Tibial nerve (tissue), 4 donors: ENCODE measurements around the gene CCNL1. TPM values are rescaled to one million over a fixed set of nuclear protein-coding genes. Genes with fewer than 3 reads are reported as not detected.
"Not testable (repeated sequence)": the region's sequence is repeated elsewhere in the genome, so short reads cannot be mapped to it uniquely, and the experiment has no call there.

ENCODE experiments used
- DNase-seq, 2 donors: peaks; one replicate each; pipeline ENCODE4 v3.0.0-alpha.2; 2019; ENCODE audit warnings: low spot score in 2 of 2
- H3K27ac ChIP-seq, 4 donors: fragments of 200-600 bp; sonication (generic) in 3 of 4; one replicate each; pipeline ENCODE4 v1.5.1; 2017 to 2019; ENCODE audit warnings: mild to moderate bottlenecking in 1 of 4
- H3K27me3 ChIP-seq, 2 donors: fragments of 200-600 bp; sonication (generic) in 1 of 2; one replicate each; pipeline versions ENCODE4 v1.5.1 to v1.6.0; 2017 to 2019
- H3K36me3 ChIP-seq, 3 donors: fragments of 200-600 bp; sonication (generic); one replicate each; pipeline ENCODE4 v1.5.1; 2018 to 2019
- H3K4me1 ChIP-seq, 4 donors: fragments of 200-600 bp; sonication (generic) in 3 of 4; one replicate each; pipeline ENCODE4 v1.5.1; 2017 to 2019
- H3K4me3 ChIP-seq, 4 donors: fragments of 200-600 bp; sonication (generic) in 3 of 4; one replicate each; pipeline ENCODE4 v1.5.1; 2017 to 2019; ENCODE audit warnings: mild to moderate bottlenecking in 1 of 4, moderate library complexity in 1 of 4
- H3K9me3 ChIP-seq, 4 donors: fragments of 200-600 bp; sonication (generic) in 3 of 4; one replicate each; pipeline ENCODE4 v1.5.1; 2017 to 2019
- EP300 ChIP-seq, 2 donors: sonication (generic); formaldehyde crosslinking; IDR thresholded peaks; one replicate each; pipeline ENCODE4 v1.6.1; 2017; ENCODE audit warnings: antibody characterized with exemption in 2 of 2, mild to moderate bottlenecking in 1 of 2
- POLR2A ChIP-seq, 2 donors: fragments of 450-650 bp; IDR thresholded peaks; one replicate each; pipeline ENCODE4 v1.6.1; 2017; ENCODE audit warnings: antibody characterized with exemption in 2 of 2, mild to moderate bottlenecking in 2 of 2, moderate library complexity in 2 of 2
- WGBS, 2 donors: methylation state at CpG; one replicate each; pipeline ENCODE4 v1.1.5; 2018; 5-methylcytosine and 5-hydroxymethylcytosine counted together
- total RNA-seq, 4 donors: library from RNA; depleted of rRNA; stranded (reverse); fragments of >200 nt; gene quantifications; one replicate each; pipeline ENCODE4 v1.1.0, GENCODE V29; 2016
- TF ChIP-seq, protein P1 (sequence below), 5 experiments: fragments of 200-600 bp in 3 of 5; fragments of 450-650 bp in 2 of 5; sonication (generic) in 3 of 5; IDR thresholded peaks; one replicate each; pipeline ENCODE4 v1.5.1; 2016 to 2019; ENCODE audit warnings: antibody characterized with exemption in 5 of 5, mild to moderate bottlenecking in 3 of 5, moderate library complexity in 2 of 5

CCNL1 gene
- total RNA-seq, 4 donors from 2014 or later: 176 to 239 (median 239) TPM

DNA sequence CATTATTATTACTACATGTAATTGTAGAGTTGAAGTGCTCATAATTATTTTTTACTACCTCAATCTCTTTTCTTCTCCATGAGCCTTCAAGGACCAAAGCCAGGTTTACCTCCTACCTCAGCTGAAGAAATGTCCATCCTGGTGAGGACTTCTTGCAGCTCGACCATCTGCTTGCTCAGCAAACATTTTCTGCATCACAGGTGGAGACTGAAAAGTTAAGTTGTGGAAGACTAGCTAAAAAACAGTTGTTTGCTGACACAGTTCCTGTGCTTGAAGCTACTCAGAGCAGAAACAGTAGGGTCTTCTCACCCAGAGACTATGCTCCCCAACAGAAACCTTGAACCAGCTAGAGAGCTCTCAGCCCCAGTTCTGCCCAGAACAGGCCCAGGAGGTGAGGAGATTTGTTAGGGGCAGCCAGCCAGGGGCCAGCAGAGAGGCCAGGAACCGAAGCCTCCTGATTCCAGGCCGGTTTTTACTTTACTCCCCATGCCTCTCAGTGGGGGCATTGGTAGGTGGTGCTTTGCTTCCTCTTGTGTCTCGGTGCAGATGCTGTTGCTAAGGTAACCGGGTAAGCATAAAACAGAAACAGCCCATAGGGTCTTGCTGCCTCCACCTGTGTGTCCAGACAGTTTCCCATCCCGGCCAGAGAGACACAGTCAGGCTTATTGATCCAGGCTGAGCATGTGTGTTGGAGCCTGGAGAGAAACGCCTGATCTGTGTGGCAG, 54.9 kb downstream of the CCNL1 start:
- H3K36me3 ChIP-seq: no peaks in the 10 kb centered on the region
- H3K9me3 ChIP-seq: no peaks in the 10 kb centered on the region
- H3K4me1 ChIP-seq: peaks cover 0 to 22% (median 4%) of the 10 kb centered on the region in 4 donors
- TF ChIP-seq, protein P1, sequence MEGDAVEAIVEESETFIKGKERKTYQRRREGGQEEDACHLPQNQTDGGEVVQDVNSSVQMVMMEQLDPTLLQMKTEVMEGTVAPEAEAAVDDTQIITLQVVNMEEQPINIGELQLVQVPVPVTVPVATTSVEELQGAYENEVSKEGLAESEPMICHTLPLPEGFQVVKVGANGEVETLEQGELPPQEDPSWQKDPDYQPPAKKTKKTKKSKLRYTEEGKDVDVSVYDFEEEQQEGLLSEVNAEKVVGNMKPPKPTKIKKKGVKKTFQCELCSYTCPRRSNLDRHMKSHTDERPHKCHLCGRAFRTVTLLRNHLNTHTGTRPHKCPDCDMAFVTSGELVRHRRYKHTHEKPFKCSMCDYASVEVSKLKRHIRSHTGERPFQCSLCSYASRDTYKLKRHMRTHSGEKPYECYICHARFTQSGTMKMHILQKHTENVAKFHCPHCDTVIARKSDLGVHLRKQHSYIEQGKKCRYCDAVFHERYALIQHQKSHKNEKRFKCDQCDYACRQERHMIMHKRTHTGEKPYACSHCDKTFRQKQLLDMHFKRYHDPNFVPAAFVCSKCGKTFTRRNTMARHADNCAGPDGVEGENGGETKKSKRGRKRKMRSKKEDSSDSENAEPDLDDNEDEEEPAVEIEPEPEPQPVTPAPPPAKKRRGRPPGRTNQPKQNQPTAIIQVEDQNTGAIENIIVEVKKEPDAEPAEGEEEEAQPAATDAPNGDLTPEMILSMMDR (IDR thresholded peaks at IDR 0.05): no peak
- TF ChIP-seq POLR2A (IDR thresholded peaks at IDR 0.05): no peak
- TF ChIP-seq EP300 (IDR thresholded peaks at IDR 0.05): no peak
- no peak overlapping the region for H3K4me3 ChIP-seq
- peak overlapping the region in 1 of 4 donors; percentile 4 for H3K27ac ChIP-seq
- no peak for DNase-seq
- WGBS, 2 donors: 52 to 54% methylated on average over 7 of the region's 7 CpGs
- H3K27me3 ChIP-seq: no peaks in the 10 kb centered on the region

DNA sequence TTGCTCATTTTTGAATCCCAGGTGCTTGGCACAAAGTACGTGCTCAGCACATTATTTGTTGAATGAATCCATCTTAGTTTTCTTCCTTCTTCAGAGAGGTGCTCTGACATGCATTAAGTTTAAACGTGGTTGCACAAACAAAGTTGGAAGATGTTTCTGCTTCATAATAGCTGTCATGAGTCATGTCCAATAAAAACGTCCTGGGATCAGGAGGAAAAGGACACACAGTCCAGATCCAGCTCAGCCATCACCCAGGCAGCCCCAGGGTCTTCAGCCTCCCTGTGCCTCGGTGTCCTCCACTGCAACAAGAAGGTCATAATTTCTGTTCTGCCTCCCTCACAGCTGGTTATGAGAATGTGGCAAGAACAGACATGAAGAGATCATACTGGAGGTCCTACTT, 55.4 kb downstream of the CCNL1 start:
- Histone ChIP-seq H3K27me3 (no peaks in the 10 kb centered on the region), H3K4me3 (no peak overlapping the region), H3K9me3 (no peaks in the 10 kb centered on the region), H3K36me3 (no peaks in the 10 kb centered on the region), H3K4me1 (peaks cover 0 to 23% (median 4%) of the 10 kb centered on the region in 4 donors), H3K27ac (no peak overlapping the region)
- TF ChIP-seq POLR2A (IDR thresholded peaks at IDR 0.05): no peak
- TF ChIP-seq, protein P1 (IDR thresholded peaks at IDR 0.05): no peak
- no peak for TF ChIP-seq EP300 (IDR thresholded peaks at IDR 0.05)
- 55 to 63% methylated on average over 4 of the region's 4 CpGs for WGBS, 2 donors
- DNase-seq: no peak

DNA sequence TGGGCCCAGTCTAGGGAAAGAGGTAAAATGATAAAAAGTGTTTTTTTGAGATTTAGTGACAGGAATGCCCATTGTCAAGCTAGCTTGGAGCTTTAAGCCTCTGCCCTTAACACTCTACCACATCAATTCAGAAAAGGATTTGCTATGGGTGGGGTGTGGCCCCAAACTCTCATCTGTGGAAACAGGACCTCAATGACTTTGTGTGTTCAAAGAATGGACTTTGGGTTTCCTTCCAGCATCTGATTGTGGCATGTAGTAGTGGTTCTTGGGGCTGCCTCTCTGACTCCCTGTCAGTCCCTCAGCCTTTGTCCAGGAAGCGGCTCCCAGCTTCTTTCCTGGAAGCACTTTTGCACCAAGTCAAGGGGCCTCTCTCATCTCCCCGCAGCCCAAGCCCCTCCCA, 56.1 kb downstream of the CCNL1 start:
- Histone ChIP-seq H3K27ac (peak overlapping the region in 3 of 4 donors; percentile 6 to 50 (median 31)), H3K4me1 (peaks cover 0 to 23% (median 4%) of the 10 kb centered on the region in 4 donors), H3K27me3 (no peaks in the 10 kb centered on the region), H3K36me3 (no peaks in the 10 kb centered on the region), H3K4me3 (no peak overlapping the region), H3K9me3 (no peaks in the 10 kb centered on the region)
- no peak for DNase-seq
- TF ChIP-seq, protein P1 (IDR thresholded peaks at IDR 0.05): no peak
- no peak for TF ChIP-seq EP300 (IDR thresholded peaks at IDR 0.05)
- TF ChIP-seq POLR2A (IDR thresholded peaks at IDR 0.05): no peak
- WGBS, 2 donors: 74 to 83% methylated on average over 2 of the region's 2 CpGs

DNA sequence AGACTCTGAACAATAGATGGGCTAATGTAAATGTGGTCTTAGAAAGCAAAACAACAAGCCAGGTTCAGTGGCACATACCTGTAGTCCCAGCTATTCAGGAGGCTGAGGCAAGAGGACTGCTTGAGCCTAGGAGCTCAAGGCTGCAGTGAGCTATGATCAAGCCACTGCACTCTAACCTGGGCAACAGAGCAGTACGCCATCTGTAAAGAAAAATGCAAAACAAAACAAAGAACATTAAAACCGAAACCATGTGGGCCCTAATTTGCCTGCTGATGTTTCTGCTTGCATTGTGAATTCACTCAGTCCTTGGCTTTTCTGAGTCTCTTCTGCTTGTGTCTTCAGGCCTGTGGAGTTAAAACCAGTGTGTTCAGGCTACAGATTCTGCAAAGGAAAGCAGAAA, 56.7 kb downstream of the CCNL1 start:
- WGBS, 2 donors: 35 to 38% methylated on average over 2 of the region's 2 CpGs
- H3K9me3 ChIP-seq: no peaks in the 10 kb centered on the region
- no peaks in the 10 kb centered on the region for H3K36me3 ChIP-seq
- DNase-seq: no peak
- TF ChIP-seq EP300 (IDR thresholded peaks at IDR 0.05): no peak
- TF ChIP-seq, protein P1 (IDR thresholded peaks at IDR 0.05): no peak
- no peak for TF ChIP-seq POLR2A (IDR thresholded peaks at IDR 0.05)
- no peaks in the 10 kb centered on the region for H3K27me3 ChIP-seq
- H3K4me3 ChIP-seq: no peak overlapping the region
- peaks cover 0 to 17% (median 4%) of the 10 kb centered on the region in 4 donors for H3K4me1 ChIP-seq
- peak overlapping the region in 2 of 4 donors; percentile 31 to 50 for H3K27ac ChIP-seq

DNA sequence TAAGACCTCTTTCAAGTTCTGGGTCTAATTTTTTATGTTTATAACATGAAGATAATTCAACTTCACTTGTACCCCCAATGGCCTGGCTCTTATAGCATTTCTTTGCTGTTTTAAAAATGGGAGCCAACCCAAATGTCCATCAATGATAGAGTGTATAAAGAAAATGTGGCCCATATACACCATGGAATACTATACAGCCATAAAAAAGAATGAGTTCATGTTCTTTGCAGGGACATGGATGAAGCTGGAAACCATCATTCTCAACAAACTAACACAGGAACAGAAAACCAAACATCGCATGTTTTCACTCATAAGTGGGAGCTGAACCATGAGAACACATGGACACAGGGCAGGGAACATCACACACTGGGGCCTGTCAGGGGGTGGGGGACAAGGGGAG, 57.4 kb downstream of the CCNL1 start:
- not testable (repeated sequence) for H3K36me3 ChIP-seq, H3K27ac ChIP-seq, H3K4me3 ChIP-seq, H3K9me3 ChIP-seq, H3K27me3 ChIP-seq, DNase-seq
- WGBS, 2 donors: 100% methylated on average over 1 of the region's 1 CpG
- peaks cover 0 to 12% (median 4%) of the 10 kb centered on the region in 4 donors for H3K4me1 ChIP-seq
